ENCODE results near the gene C18orf54. TPM values are rescaled to one million over a fixed set of nuclear protein-coding genes. Genes with fewer than 3 reads are reported as not detected.

Gene C18orf54
- total RNA-seq, 2 experiments from 2014 or later = 7.3 to 7.6 TPM

DNA sequence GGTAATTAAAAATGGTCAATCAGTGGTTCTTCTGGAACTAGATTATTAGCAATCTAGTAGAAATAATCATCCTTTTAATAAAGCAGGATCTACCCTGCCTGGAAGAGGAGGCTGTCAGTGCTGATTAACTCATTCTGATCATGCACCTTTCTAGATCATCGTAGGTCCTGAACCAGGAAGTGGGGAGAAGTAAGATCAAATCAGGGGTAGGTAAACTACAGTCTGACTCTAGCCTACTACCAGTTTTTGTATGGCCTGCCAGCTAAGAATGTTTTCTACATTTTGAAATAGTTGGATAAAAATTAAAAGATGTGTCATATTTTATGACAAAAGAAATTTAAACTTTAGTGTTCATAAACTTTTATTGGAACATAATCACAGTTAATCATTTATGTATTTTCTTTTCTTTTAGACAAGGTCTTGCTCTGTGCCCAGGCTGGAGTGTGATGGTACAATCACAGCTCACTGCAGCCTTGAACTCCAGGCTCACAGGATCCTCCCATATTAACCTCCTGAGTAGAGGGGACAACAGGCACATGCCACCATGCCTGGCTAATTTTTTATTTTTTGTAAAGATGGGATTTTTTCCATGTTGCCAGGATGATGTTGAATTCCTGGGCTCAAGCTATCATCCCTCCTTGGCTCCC, 36.1 kb downstream of the C18orf54 start:
- Mint-ChIP-seq H3K4me1 (ENCODE audit: low read depth) (peaks cover 3% of the 10 kb centered on the region), H3K36me3 (ENCODE audit: low read depth) (no peaks in the 10 kb centered on the region), H3K27ac (no peak overlapping the region), H3K9me3 (no peaks in the 10 kb centered on the region), H3K27me3 (peaks cover 9% of the 10 kb centered on the region), H3K4me3 (no peak overlapping the region)
- ChIA-PET POLR2A (no interaction called here), CTCF (interaction anchor here (1.8 to 3.9 kb wide), 2 partner anchors 36 to 277 kb away, joined by 5 to 24 read pairs; partner anchors contain the start of genes C18orf54 and STARD6)
- intact Hi-C loops (cut with micrococcal nuclease) = loop anchor here (5.0 kb wide), 1 partner anchor 279 kb away; no protein-coding TSS in a partner anchor
- DNase-seq = no peak
- no peak for ATAC-seq
- TF ChIP-seq, protein P1, sequence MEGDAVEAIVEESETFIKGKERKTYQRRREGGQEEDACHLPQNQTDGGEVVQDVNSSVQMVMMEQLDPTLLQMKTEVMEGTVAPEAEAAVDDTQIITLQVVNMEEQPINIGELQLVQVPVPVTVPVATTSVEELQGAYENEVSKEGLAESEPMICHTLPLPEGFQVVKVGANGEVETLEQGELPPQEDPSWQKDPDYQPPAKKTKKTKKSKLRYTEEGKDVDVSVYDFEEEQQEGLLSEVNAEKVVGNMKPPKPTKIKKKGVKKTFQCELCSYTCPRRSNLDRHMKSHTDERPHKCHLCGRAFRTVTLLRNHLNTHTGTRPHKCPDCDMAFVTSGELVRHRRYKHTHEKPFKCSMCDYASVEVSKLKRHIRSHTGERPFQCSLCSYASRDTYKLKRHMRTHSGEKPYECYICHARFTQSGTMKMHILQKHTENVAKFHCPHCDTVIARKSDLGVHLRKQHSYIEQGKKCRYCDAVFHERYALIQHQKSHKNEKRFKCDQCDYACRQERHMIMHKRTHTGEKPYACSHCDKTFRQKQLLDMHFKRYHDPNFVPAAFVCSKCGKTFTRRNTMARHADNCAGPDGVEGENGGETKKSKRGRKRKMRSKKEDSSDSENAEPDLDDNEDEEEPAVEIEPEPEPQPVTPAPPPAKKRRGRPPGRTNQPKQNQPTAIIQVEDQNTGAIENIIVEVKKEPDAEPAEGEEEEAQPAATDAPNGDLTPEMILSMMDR (IDR thresholded peaks at IDR 0.05) = no peak

DNA sequence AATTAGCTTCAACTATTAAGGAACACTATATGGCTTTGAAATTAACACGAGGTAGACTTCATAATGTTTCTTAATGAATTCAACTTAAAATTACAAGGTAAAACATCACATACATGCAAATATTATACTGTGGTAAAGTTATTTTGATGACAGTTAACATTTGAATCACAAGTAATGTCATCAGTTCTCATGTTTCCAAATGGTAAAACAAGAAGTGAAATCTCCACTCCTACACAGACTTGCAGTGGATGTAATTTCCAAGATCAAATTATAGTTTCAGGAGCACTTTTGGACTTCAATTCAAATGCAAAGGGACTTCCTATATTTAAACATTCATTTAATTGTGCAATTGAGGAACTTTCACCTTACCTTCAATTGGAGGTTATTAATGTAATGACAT, 39.1 kb downstream of the C18orf54 start:
- intact Hi-C loops (cut with micrococcal nuclease) = no loop called here
- no peak for DNase-seq
- H3K4me3 Mint-ChIP-seq = no peak overlapping the region
- POLR2A ChIA-PET = no interaction called here
- no peak for ATAC-seq
- no peaks in the 10 kb centered on the region for H3K9me3 Mint-ChIP-seq
- no peak overlapping the region for H3K27ac Mint-ChIP-seq
- no peaks in the 10 kb centered on the region for H3K4me1 Mint-ChIP-seq (ENCODE audit: low read depth)
- H3K36me3 Mint-ChIP-seq (ENCODE audit: low read depth) = no peaks in the 10 kb centered on the region
- TF ChIP-seq, protein P1 (IDR thresholded peaks at IDR 0.05) = no peak
- CTCF ChIA-PET = no interaction called here
- no peaks in the 10 kb centered on the region for H3K27me3 Mint-ChIP-seq

DNA sequence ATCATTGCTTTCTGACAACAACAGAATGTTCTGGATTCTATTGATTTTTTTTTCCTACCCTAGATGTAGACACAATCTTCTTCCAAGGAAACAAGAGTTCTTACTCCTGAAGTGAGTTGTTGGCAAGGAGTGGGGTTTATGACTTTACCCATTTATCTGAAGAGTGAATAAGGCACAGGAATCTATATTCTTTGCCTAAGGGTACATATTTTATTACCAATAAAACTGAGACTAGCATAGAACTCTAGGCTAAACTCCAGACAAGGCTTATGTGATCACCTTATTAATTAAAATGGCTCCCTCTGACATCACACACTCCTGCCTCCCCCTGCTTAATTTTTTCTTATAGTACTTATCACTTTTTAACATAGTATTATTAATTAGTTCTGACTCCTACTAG, 47.6 kb downstream of the C18orf54 start:
- H3K27ac Mint-ChIP-seq = no peak overlapping the region
- no peaks in the 10 kb centered on the region for H3K4me1 Mint-ChIP-seq (ENCODE audit: low read depth)
- CTCF ChIA-PET = interaction anchor here (1.3 kb wide), 1 partner anchor 13 kb away, joined by 5 read pairs; no protein-coding TSS in a partner anchor
- no peak overlapping the region for H3K4me3 Mint-ChIP-seq
- H3K27me3 Mint-ChIP-seq = peaks cover 10% of the 10 kb centered on the region
- no peak for ATAC-seq
- TF ChIP-seq, protein P1 (IDR thresholded peaks at IDR 0.05) = no peak
- no peaks in the 10 kb centered on the region for H3K9me3 Mint-ChIP-seq
- intact Hi-C loops (cut with micrococcal nuclease) = no loop called here
- H3K36me3 Mint-ChIP-seq (ENCODE audit: low read depth) = no peaks in the 10 kb centered on the region
- POLR2A ChIA-PET = no interaction called here
- DNase-seq = no peak

DNA sequence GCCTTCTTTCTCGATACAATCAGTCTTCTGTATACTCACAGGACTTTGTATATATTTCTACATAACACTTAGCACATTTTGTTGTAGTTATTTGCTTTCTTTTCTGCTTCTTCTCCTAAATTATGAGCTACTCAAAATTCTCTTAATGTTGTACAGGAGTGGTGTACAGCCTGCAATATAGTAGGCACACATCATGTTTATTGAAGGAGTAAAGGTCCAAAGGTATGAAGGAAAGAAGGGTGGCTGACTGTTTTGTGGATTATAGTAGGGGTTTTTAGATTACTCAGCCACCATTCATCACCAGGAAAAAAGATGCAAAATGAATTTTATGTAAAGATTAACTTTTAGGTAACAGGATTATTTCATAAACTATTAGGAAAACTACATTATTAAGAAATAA, 54.1 kb downstream of the C18orf54 start:
- intact Hi-C loops (cut with micrococcal nuclease) = no loop called here
- ChIA-PET CTCF (no interaction called here), POLR2A (no interaction called here)
- TF ChIP-seq, protein P1 (IDR thresholded peaks at IDR 0.05) = no peak
- Mint-ChIP-seq H3K4me1 (ENCODE audit: low read depth) (no peaks in the 10 kb centered on the region), H3K27me3 (peaks cover 12% of the 10 kb centered on the region), H3K36me3 (ENCODE audit: low read depth) (no peaks in the 10 kb centered on the region), H3K9me3 (no peaks in the 10 kb centered on the region), H3K27ac (no peak overlapping the region), H3K4me3 (no peak overlapping the region)
- DNase-seq (no peak), ATAC-seq (no peak)

DNA sequence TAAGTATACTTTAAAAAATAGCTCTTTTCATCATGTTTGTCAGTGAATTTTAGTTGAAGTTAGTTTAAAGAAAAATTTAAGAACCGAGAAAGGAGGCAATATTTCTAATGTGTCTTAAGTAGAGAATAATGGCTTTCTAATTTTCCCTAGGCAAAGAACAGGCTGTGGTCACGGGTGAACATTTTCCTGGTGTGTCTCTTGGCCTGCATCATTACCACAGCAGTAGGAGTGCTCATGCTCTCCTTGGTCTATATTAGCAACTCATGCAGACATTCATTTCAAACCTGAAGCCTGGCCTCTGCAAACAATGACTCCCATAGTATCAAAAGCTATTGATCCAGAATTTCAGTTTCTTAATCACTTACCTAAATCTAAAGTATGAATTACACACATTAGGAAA, 57.4 kb downstream of the C18orf54 start:
- Mint-ChIP-seq H3K36me3 (ENCODE audit: low read depth) (no peaks in the 10 kb centered on the region), H3K4me3 (no peak overlapping the region), H3K27me3 (peaks cover 8% of the 10 kb centered on the region), H3K4me1 (ENCODE audit: low read depth) (no peaks in the 10 kb centered on the region), H3K9me3 (no peaks in the 10 kb centered on the region), H3K27ac (no peak overlapping the region)
- ChIA-PET POLR2A (no interaction called here), CTCF (interaction anchor here (0.9 kb wide), 1 partner anchor 28 kb away, joined by 3 read pairs; no protein-coding TSS in a partner anchor)
- ATAC-seq (no peak), DNase-seq (no peak)
- intact Hi-C loops (cut with micrococcal nuclease) = no loop called here
- TF ChIP-seq, protein P1 (IDR thresholded peaks at IDR 0.05) = no peak

Data from activated CD8-positive, alpha-beta T cell treated with anti-CD3 and anti-CD28 coated beads for 36 hours (primary cell).